ENCODE results near the gene SLC25A47. TPM values are rescaled to one million over a fixed set of nuclear protein-coding genes. Genes with fewer than 3 reads are reported as not detected.

The SLC25A47 gene
- total and polyA plus RNA-seq, 2 of the 4 experiments (the other 2 are of a cell fraction): not detected

- Histone ChIP-seq H2BK15ac (ENCODE audit: low read depth, low read length) (no peak overlapping the region), H3K9ac (ENCODE audit: low read depth, low read length) (no peak overlapping the region), H2AK9ac (replicated peaks; ENCODE audit: low read depth, low read length, poor library complexity) (no peak overlapping the region), H3K18ac (ENCODE audit: low read depth, low read length) (no peak overlapping the region), H3K27me3 (ENCODE audit: control insufficient read depth, insufficient read depth, low read length) (no peaks in the 10 kb centered on the region), H3K9me1 (ENCODE audit: insufficient read depth, low read length) (peaks cover 6% of the 10 kb centered on the region), H3K4me3 (ENCODE audit: insufficient read depth, low read depth, low read length) (no peak overlapping the region), H4K8ac (ENCODE audit: low read depth in 2 of 2, low read length in 2 of 2) (no peak overlapping the region), H2BK5ac (ENCODE audit: low read depth, low read length, poor library complexity, severe bottlenecking) (no peak overlapping the region), H2AK5ac (ENCODE audit: low read depth, low read length) (no peak overlapping the region), H3K56ac (ENCODE audit: extremely low read depth, insufficient read depth, low read length) (no peak overlapping the region), H3K36me3 (ENCODE audit: control insufficient read depth, insufficient read depth, low read length) (peaks cover 47% of the 10 kb centered on the region), H3K9me3 (ENCODE audit: control insufficient read depth, insufficient read depth, low read length) (no peaks in the 10 kb centered on the region), H2AFZ (replicated peaks; ENCODE audit: low read length, poor library complexity) (no peak overlapping the region), H3K79me1 (ENCODE audit: low read depth in 1 of 2, low read length in 2 of 2) (peaks cover 0 to 66% of the 10 kb centered on the region in 2 experiments; a peak in 3 of 4 replicates), H3K14ac (replicated peaks; ENCODE audit: low read depth, low read length) (no peak overlapping the region), H3K23ac (ENCODE audit: low read depth, low read length) (no peak overlapping the region), H2BK20ac (ENCODE audit: low read depth, low read length) (no peak overlapping the region), H3K27ac (ENCODE audit: insufficient read depth, low read length) (no peak overlapping the region), H4K20me1 (ENCODE audit: insufficient read depth, low read length) (peaks cover 19% of the 10 kb centered on the region), H4K5ac (ENCODE audit: low read depth, low read length) (no peak overlapping the region), H3K4me2 (ENCODE audit: low read depth, low read length) (no peak overlapping the region), H3K4ac (ENCODE audit: low read depth, low read length) (no peak overlapping the region), H3K4me1 (ENCODE audit: control insufficient read depth, insufficient read depth, low read length) (peaks cover 4% of the 10 kb centered on the region), H4K91ac (ENCODE audit: insufficient read depth, low read depth, low read length) (no peak overlapping the region), H2BK120ac (ENCODE audit: low read depth, low read length) (no peak overlapping the region)
- no peak for ATAC-seq (ENCODE audit: low read depth)
- CTCF ChIA-PET: no interaction called here
- in situ Hi-C loops (cut with MboI; ENCODE audit: low sequenced_read_pairs): no loop called here
- dilution Hi-C loops (cut with HindIII; ENCODE audit: low sequenced_read_pairs, unreplicated experiment): no loop called here
- WGBS, 2 experiments (ENCODE audit: extremely low coverage in 2 of 2, insufficient read length in 1 of 2): 90% methylated on average over 3 of the region's 12 CpGs; no CpG with 5 or more reads in 1 of the 2 experiments
- intact Hi-C loops (cut with micrococcal nuclease): no loop called here
- BruUV-seq (replicated peaks): no TSS peak
- POLR2A ChIA-PET (ENCODE audit: unreplicated experiment): no interaction called here
- TF ChIP-seq RCOR1 (IDR thresholded peaks at IDR 0.05; ENCODE audit: insufficient replicate concordance, low read length) (no peak), USF2 (IDR thresholded peaks at IDR 0.05; ENCODE audit: low read depth, low read length) (no peak), MAFK (IDR thresholded peaks at IDR 0.05; ENCODE audit: low read depth, low read length) (no peak), POLR2A (IDR thresholded peaks at IDR 0.05; ENCODE audit: low read depth, low read length) (no peak), CEBPB (IDR thresholded peaks at IDR 0.05; ENCODE audit: low read depth, low read length) (no peak), MXI1 (IDR thresholded peaks at IDR 0.05; ENCODE audit: borderline replicate concordance, low read depth, low read length) (no peak), RFX5 (IDR thresholded peaks at IDR 0.05; ENCODE audit: low read depth, low read length) (no peak), BHLHE40 (IDR thresholded peaks at IDR 0.05; ENCODE audit: low read depth, low read length) (no peak), CHD1 (IDR thresholded peaks at IDR 0.05; ENCODE audit: low read depth, low read length) (no peak), RAD21 (IDR thresholded peaks at IDR 0.05; ENCODE audit: low read length) (no peak), MAZ (IDR thresholded peaks at IDR 0.05; ENCODE audit: borderline replicate concordance, low read depth, low read length) (no peak), CTCF (conservative IDR thresholded peaks at IDR 0.05; ENCODE audit: low read depth, low read length) (no peak), ELK1 (IDR thresholded peaks at IDR 0.05; ENCODE audit: borderline replicate concordance, low read depth, low read length) (no peak), FOS (IDR thresholded peaks at IDR 0.05; ENCODE audit: low read depth, low read length) (no peak), SMC3 (IDR thresholded peaks at IDR 0.05; ENCODE audit: low read depth, low read length) (no peak), NFE2L2 (IDR thresholded peaks at IDR 0.05; ENCODE audit: low read depth, low read length) (no peak)
- DNase-seq: no peak
Observed at GRCh38 chr14:100290607-100291304, 32.4 kb upstream of the SLC25A47 start.
